DMS114 treated with DMSO at 0.1 percent for 48 hours (cell line): ENCODE results near the gene BFSP1.

Source experiments
- DNase-seq: peaks from one replicate; lab custom pipeline; 2025; ENCODE audit not compliant: unreplicated experiment; lab: John Stamatoyannopoulos, UW

The BFSP1 gene

DNA sequence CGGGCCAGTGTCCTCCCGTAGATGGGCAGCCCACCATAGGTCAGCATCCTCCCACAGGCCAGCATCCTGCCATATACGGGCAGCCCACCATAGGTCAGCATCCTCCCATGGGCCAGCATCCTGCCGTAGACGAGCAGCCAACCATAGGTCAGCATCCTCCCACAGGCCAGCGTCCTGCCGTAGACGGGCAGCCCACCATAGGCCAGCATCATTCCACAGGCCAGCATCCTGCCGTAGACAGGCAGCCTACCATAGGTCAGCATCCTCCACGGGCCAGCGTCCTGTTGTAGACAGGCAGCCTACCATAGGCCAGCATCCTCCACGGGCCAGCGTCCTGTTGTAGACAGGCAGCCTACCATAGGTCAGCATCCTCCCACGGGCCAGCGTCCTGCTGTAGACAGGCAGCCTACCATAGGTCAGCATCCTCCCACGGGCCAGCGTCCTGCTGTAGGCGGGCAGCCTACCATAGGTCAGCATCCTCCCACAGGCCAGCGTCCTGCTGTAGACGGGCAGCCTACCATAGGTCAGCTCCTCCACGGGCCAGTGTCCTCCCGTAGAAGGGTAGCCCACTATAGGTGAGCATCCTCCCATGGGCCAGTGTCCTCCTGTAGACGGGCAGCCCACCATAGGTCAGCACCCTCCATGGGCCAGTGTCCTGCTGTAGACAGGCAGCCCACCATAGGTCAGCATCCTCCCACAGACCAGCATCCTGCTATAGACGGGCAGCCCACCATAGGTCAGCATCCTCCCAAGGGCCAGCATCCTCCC, 62.9 kb downstream of the BFSP1 start:
- DNase-seq, result no peak

DNA sequence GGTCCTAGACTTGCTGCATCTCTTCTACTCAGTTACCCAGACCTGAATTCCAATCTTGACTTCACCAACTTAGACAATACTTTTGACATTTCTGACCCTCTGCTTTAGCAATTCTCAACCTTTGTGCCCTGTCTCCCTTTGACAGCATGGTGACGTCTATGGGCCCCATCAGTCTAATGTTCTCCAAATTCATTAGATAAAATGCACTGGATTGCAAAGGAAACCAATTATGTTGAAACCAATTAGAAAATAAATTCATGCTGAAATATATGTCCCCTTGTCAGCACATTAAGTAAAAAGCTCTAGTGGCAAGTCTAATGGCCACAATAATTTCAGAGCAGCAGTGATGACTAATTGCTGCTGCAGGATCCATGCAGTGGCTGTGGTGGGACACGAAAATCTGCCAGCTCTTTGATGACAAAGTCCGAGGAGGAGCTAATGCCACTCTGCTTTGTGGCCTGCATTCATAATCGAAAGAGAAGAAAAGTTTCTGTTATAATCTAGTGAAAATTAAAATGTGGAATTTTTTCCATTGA, 64.0 kb downstream of the BFSP1 start:
- DNase-seq, result no peak

DNA sequence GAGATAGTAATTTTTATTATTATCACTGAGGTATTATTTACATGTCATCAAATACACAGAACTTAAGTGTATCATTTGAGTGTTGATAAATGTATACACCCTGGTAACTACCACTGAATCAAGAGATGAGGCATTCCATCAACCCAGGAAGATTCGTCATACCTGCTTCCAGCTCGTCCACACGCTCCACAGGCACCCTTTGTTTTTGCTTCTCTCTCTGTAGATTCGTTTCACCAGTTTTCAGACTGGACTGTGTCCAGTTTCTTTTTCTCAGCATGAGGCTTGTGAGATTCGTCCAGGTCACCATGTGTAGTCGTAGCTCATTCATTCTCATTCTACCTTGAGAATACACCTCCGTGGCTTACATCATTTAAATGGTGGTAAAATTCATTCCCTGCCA, 64.5 kb downstream of the BFSP1 start:
- DNase-seq, result no peak

DNA sequence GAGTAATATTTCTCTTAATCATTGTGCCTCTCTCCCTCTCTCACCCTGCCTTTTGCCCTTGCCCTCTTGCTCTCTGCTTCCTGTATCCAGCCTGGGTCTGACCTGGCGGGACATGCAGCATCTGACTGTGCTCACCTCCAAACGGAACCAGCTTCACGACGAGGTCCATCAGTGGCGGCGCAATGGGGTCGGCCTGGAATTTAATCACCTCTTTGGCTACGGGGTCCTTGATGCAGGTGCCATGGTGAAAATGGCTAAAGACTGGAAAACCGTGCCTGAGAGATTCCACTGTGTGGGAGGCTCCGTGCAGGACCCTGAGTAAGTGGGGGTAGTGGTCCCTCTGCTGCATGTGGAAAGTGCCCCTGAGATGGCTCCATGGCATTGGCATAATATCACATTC, 65.9 kb downstream of the BFSP1 start:
- DNase-seq, result no peak

DNA sequence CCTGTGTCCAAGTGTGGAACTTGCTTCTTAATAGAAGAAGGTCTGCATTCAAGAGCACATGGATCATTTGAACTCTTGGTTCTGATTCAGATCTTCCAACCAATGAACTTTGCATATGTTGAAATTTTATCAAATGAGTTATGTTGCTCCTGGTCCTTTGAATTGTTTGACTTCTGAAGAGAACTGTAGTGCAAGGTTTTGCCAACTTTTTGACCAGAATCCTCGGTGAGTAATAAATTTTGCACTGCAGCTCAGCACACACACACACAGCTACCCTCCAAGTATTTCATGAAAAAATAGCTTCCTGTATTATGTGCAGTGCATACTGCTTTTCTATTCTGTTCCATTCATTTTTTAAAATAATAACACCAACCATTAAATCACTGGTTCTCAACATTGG, 67.5 kb downstream of the BFSP1 start:
- DNase-seq, result no peak

DNA sequence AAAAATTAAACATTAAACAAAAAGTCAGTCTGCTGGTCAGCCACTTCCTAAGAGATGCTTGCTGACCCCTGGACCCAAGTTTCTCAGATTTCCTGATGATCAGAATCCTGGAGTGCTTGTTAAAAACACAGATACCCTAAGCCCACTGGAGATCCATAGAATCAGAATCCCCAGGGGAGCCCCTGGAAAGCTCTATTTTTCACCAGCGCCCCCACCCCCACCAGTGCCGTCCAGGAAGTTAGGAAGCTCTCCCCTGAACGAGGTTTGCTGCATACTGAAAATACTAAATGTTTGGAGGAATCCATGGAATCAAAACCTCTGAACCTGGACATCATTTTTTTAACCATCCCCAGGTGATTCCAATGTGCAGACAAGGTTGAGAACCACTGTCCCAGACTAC, 69.2 kb downstream of the BFSP1 start:
- DNase-seq, result no peak

DNA sequence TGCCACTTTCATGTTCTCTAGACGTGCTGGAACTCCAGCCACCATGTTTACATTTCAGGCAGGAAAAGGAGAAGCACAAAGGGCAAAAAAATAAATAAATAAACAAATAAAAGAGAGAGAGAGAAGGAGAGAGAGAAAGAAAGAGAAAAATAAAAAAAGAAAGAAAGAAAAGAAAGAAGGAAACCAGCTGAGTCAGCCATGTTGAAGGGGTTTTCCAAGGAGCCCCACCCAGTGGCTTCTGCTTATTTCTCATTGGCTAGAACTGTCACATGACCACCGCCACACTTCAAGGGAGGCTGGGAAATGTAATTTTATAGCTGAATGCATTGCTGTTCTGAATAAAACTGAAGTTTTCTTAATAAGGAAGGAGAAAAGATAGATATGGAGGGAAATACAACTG, 71.1 kb downstream of the BFSP1 start:
- DNase-seq, result no peak

DNA sequence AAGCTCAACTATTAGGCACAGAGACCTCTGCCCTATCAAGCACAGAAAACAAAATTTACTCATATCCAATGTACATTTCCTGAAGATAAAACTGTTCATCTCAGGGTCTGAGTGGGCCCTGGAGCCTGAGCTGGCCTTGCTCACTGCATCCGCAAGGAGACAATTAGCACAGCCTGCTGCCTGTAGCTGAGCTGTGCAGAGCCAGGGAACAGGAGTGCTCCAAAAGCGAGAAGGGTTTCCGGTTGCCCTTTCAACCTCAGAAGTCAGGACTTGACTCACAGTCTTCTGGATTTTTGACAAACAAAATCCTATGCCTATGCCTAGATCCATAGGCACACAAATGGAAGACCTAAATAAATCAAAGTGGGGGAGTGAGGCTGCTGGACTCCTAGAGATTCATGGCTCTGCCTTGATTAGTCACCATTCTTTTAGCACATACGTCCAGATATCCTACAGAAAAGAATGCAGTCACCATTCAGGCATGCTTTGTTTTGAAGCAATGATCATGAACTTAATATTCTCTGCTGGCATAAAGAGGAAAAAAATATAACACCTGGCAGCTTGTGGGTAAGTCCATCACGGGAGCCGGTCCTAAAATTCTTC, 73.5 kb downstream of the BFSP1 start:
- DNase-seq, result no peak

DNA sequence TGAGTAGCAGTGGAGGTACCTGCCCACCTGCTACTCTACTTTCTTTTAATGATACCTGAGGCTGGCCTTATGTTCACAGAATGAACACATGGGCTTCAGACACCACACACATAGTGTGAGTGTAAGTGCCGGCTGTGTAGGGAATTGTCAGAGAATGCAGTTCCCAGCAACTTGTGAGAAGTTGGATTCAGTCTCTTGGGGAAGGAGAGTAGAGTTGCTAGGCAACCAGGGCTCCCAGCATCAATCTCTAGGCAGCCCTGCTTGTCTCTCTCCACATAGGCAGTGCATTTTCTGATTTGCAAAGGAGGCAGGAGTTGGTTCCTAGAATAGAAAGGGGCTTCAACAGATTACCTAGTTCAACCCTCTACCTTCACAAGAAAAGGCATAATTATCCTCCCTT, 74.1 kb downstream of the BFSP1 start:
- DNase-seq, result no peak

DNA sequence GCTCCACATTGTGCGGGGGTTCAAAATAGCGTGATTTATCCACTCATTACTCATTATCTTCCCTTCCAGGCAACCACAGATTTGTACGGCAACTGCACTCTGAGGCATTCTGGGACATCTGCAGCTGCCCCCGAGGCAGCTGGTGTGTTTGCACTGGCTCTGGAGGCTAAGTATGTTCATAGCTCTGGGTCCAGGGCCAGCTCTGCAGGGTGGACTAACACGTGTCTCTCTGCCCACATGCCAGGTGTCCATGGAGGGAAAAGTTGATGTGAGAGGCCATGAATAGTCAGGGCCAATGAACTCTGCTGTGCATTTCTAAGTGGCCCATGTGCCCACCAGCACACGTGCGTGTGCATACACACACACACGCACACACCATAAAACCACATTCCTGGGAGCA, 74.9 kb downstream of the BFSP1 start:
- DNase-seq, result no peak

DNA sequence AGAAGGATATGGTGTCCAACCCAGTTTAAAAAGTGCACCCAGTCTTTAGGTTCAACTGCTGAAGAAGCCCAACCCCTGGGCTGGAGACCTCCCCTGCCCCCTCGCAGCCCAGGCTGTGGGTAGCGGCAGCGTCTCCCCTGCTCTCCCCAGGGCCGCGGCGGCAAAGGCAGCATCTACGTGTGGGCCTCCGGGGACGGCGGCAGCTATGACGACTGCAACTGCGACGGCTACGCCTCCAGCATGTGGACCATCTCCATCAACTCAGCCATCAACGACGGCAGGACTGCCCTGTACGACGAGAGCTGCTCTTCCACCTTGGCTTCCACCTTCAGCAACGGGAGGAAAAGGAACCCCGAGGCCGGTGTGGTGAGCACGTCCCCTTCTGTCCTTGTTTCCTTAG, 77.6 kb downstream of the BFSP1 start:
- peak; percentile 5 for DNase-seq

DNA sequence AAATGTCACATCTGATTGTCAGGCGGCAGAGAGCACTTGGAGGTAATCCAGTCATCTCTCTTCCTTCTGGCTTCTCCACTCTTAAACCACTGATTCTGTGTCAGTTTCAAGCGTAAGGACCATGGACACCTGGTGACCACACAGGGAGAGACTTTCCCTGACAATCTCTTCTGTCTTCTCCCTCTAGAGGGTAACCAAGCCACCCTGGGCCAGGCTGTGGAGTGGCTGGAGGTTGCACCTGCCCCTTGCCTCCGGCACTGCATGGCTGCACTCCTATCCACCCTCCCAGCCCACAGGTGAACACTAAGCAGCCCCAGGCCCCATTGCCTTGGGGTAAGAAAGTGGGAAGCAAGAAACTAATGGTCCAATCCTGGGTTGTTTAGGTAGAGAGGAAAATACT, 78.7 kb downstream of the BFSP1 start:
- no peak for DNase-seq

DNA sequence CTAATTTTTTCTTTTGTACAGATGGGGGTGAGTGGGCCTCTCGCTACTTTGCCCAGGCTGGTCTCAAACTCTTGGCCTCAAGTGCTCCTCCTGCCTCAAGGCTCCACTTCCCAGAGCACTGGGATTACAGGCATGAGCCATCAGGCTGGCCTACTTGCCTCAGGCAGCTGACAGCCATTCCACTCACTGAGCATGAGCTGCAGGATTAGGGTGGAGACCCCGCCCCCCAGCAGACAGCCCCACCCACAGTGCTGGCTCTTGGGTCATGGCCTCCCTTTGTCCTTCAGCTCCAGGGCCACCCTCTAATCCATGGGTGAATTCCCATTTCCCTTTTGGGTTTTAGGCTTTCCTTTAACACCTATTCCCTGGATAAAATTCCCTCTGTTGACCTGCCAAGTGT, 82.1 kb downstream of the BFSP1 start:
- DNase-seq, result no peak

DNA sequence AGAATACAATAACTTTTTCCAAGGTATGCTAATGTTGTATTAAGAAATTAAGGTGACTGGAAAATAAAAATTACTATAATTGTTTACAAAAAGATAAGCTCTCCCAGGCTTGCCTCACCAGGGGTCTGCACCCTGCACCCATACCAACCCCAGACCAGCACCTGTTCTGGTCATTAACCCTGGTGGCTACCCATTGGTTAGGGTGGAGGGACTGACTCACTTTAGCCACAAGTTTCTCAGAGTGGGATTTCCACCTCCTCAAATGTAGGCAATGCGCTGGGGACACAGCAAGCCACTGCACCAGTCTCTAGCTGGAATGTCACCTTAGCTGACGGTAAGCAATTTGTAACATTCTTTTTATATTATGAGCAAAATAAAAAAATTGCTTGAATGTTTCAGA, 83.1 kb downstream of the BFSP1 start:
- DNase-seq, result no peak

DNA sequence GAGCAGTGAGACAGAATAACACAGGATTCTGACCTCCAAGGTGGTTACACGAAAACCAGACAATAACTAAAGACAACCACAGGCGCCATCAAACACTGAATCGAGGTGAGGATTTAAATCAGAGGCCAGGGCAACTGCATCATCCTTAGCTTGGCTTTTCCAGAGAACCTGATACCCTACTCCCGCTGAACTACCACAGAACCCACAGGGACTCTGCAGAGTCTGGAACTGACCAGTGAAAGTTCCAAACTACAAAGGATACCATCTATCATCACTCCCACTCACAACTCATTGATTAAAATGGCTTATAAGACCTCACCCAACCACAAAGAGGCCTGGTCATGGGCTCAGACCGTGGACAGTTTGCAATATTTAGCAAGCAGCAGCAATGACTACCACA, 85.0 kb downstream of the BFSP1 start:
- DNase-seq, result no peak

DNA sequence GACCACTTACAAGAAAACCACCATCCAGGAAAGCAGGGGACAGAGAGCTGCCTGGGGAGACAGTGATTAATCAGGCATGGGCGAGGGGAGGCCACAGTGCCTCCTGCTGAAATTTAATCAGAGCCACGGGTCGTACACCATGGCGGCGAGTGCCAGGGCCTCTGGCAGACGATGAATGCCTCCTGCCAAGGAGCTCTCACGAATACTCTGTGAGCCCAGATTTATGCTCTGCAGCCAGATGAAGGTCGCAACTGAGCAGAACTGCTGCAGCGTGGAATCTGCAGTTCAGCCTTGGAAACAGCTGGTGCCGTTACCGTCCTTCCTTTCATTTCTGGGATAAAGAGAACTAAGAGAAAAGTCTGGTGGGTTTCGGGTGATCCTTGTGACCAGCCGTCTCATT, 85.6 kb downstream of the BFSP1 start:
- DNase-seq, result no peak

DNA sequence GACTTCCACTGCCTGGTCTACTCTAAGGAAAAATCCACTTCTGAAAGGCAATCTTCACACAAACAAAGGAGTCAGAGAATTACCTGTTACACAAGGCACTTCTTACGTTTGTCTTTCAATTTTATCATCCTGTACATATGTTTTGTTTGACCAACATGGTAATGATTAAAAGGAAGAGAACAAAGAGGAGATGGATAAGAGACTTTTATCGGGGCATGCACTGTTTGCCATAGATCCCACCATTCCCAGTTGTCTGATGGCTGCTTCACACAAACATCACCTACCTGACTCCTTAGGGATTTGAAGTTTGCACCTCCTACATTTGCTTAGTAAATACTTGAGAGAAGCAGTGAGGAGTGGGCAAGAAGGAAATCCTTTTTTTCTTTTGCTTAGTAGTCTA, 87.1 kb downstream of the BFSP1 start:
- no peak for DNase-seq
